Astrocyte of the spinal cord (primary cell): ENCODE measurements around the gene MSI2.

Experiments used
- DNase-seq: peaks from one replicate; pipeline ENCODE4 v3.0.0; 2011; ENCODE audit warnings: low read depth, low spot score
- H3K4me3 ChIP-seq: 2 replicates; pipeline ENCODE4 v1.5.1; 2011; ENCODE audit warnings: low read depth, mild to moderate bottlenecking, low read length, moderate library complexity
- CTCF ChIP-seq: IDR thresholded peaks from 2 replicates; pipeline ENCODE4 v1.5.1; 2012; ENCODE audit warnings: low read depth, mild to moderate bottlenecking, low read length, inconsistent platforms
- in situ Hi-C: cut with HindIII; loops from 2 replicates; pipeline ENCODE4 v1.10.0; 2017; ENCODE audit warnings: low sequenced_read_pairs

Gene MSI2

GRCh38 chr17:57289613-57290012, 33.3 kb downstream of the MSI2 start:
- no peak overlapping the region for H3K4me3 ChIP-seq
- TF ChIP-seq CTCF = no peak
- DNase-seq = no peak
- in situ Hi-C loops = no loop called here

- in situ Hi-C loops = no loop called here
- H3K4me3 ChIP-seq = no peak overlapping the region
- no peak for TF ChIP-seq CTCF
- no peak for DNase-seq
Observed at GRCh38 chr17:57290981-57291380, 34.7 kb downstream of the MSI2 start.

GRCh38 chr17:57292091-57292490, 35.8 kb downstream of the MSI2 start:
- DNase-seq = no peak
- H3K4me3 ChIP-seq = no peak overlapping the region
- in situ Hi-C loops = no loop called here
- no peak for TF ChIP-seq CTCF

- no peak overlapping the region for H3K4me3 ChIP-seq
- in situ Hi-C loops = no loop called here
- DNase-seq = peak; percentile 37
- TF ChIP-seq CTCF = no peak
Observed at GRCh38 chr17:57293077-57293476, 36.8 kb downstream of the MSI2 start.

GRCh38 chr17:57294101-57294500, 37.8 kb downstream of the MSI2 start:
- TF ChIP-seq CTCF = no peak
- in situ Hi-C loops = no loop called here
- no peak overlapping the region for H3K4me3 ChIP-seq
- no peak for DNase-seq

- DNase-seq = peak; percentile 68
- in situ Hi-C loops = no loop called here
- TF ChIP-seq CTCF = no peak
- no peak overlapping the region for H3K4me3 ChIP-seq
Observed at GRCh38 chr17:57294629-57295501, 38.5 kb downstream of the MSI2 start.
